GM12878 (cell line): ENCODE results near the gene ZNF792. TPM values are rescaled to one million over a fixed set of nuclear protein-coding genes. Genes with fewer than 3 reads are reported as not detected.

Experiments
- BCL11A ChIP-seq: IDR thresholded peaks from 2 replicates; pipeline ENCODE4 v1.6.1; 2011; ENCODE audit warnings: low read depth, low read length
- CEBPB ChIP-seq, 2 experiments: fragments of 150-350 bp in 1 of 2; IDR thresholded peaks; 2 replicates each; pipeline ENCODE4 v1.6.1; 2012 to 2014; ENCODE audit warnings: low read depth in 2 of 2, low read length in 2 of 2, borderline replicate concordance in 1 of 2, inconsistent platforms in 1 of 2
- CHD4 ChIP-seq: fragments of 200-600 bp; sonication (generic); IDR thresholded peaks from 2 replicates; pipeline ENCODE4 v1.6.1; 2016; ENCODE audit warnings: mild to moderate bottlenecking
- DPF2 ChIP-seq: fragments of 450-650 bp; IDR thresholded peaks from 2 replicates; pipeline ENCODE4 v1.6.1; 2017; ENCODE audit warnings: mild to moderate bottlenecking
- JUND ChIP-seq: IDR thresholded peaks from 2 replicates; pipeline ENCODE4 v1.6.1; 2012; ENCODE audit warnings: low read depth, mild to moderate bottlenecking, low read length, improper control_type of control experiment, moderate library complexity
- MEF2A ChIP-seq: IDR thresholded peaks from 2 replicates; pipeline ENCODE4 v1.6.1; 2011; ENCODE audit warnings: low read depth, mild to moderate bottlenecking, low read length, moderate library complexity; ENCODE audit not compliant: insufficient read depth
- MXI1 ChIP-seq: fragments of 150-350 bp; IDR thresholded peaks from 2 replicates; pipeline ENCODE4 v1.6.1; 2011; ENCODE audit warnings: low read depth, mild to moderate bottlenecking, inconsistent platforms, low read length, improper control_type of control experiment
- NFIC ChIP-seq: IDR thresholded peaks from 2 replicates; pipeline ENCODE4 v1.6.1; 2012; ENCODE audit warnings: low read depth, mild to moderate bottlenecking, inconsistent platforms, low read length, moderate library complexity
- NR2C1 ChIP-seq: fragments of 450-650 bp; IDR thresholded peaks from 2 replicates; pipeline ENCODE4 v1.6.1; 2017; ENCODE audit warnings: antibody characterized with exemption, mild to moderate bottlenecking, moderate library complexity
- PAX5 ChIP-seq: IDR thresholded peaks from 2 replicates; pipeline ENCODE4 v1.6.1; 2011; ENCODE audit warnings: low read depth, low read length, borderline replicate concordance
- POLR2AphosphoS2 ChIP-seq: IDR thresholded peaks from 2 replicates; pipeline ENCODE4 v1.6.1; 2011; ENCODE audit warnings: low read depth, mild to moderate bottlenecking, low read length, improper control_type of control experiment, moderate library complexity
- POU2F2 ChIP-seq: IDR thresholded peaks from 3 replicates; pipeline ENCODE4 v1.6.1; 2011; ENCODE audit warnings: low read depth, mild to moderate bottlenecking, low read length, borderline replicate concordance
- RAD51 ChIP-seq: fragments of 450-650 bp; IDR thresholded peaks from 2 replicates; pipeline ENCODE4 v1.6.1; 2016; ENCODE audit warnings: moderate library complexity, mild to moderate bottlenecking, inconsistent platforms
- RFX5 ChIP-seq: IDR thresholded peaks from 2 replicates; pipeline ENCODE4 v1.6.1; 2011; ENCODE audit warnings: low read depth, low read length, improper control_type of control experiment
- STAT3 ChIP-seq: IDR thresholded peaks from 2 replicates; pipeline ENCODE4 v1.6.1; 2011; ENCODE audit warnings: low read depth, low read length, improper control_type of control experiment
- SUPT20H ChIP-seq: IDR thresholded peaks from 2 replicates; pipeline ENCODE4 v1.6.1; 2011; ENCODE audit warnings: low read depth, mild to moderate bottlenecking, low read length, moderate library complexity, borderline replicate concordance; ENCODE audit not compliant: control insufficient read depth
- TBL1XR1 ChIP-seq: IDR thresholded peaks from 2 replicates; pipeline ENCODE4 v1.6.1; 2012; ENCODE audit warnings: low read depth, low read length, improper control_type of control experiment
- TCF7 ChIP-seq: IDR thresholded peaks from 2 replicates; pipeline ENCODE4 v1.6.1; 2014; ENCODE audit warnings: antibody characterized with exemption, borderline replicate concordance
- ZNF217 ChIP-seq: fragments of 450-650 bp; IDR thresholded peaks from 2 replicates; pipeline ENCODE4 v1.6.1; 2017; ENCODE audit warnings: antibody characterized with exemption, mild to moderate bottlenecking
- ZNF24 ChIP-seq: fragments of 450-650 bp; IDR thresholded peaks from 2 replicates; pipeline ENCODE4 v1.6.1; 2017; ENCODE audit warnings: antibody characterized with exemption, mild to moderate bottlenecking
- ZNF622 ChIP-seq: fragments of 450-650 bp; IDR thresholded peaks from 2 replicates; pipeline ENCODE4 v1.6.1; 2017; ENCODE audit warnings: mild to moderate bottlenecking, inconsistent platforms
- polyA plus RNA-seq, 11 experiments: library from polyadenylated mRNA; depleted of rRNA in 4 of 11; unstranded in 6 of 11; stranded (reverse) in 5 of 11; fragments of >200 nt; fragmentation: Nextera tagmentation in 4 of 11; fragmentation: Illumina TruSeq in 1 of 11; extraction: Ambion mirVana in 4 of 11; extraction: Trizol in 1 of 11; gene quantifications; 1 replicate in 1 of 11; 2 replicates in 10 of 11; pipeline versions ENCODE4 v1.2.1 to v1.2.3, GENCODE V29; 2011 to 2016; ENCODE audit warnings: inconsistent platforms in 2 of 11, missing spikeins in 2 of 11, low read depth in 1 of 11
- total RNA-seq, 4 experiments: library from RNA; depleted of rRNA in 3 of 4; stranded (reverse); fragments of >200 nt in 3 of 4; fragmentation: Illumina TruSeq in 1 of 4; extraction: Trizol in 1 of 4; gene quantifications; 2 replicates each; pipeline versions ENCODE4 v1.2.1 to v1.2.3, GENCODE V29; 2013 to 2021
- TF ChIP-seq, protein P1 (sequence below): fragments of 450-650 bp; IDR thresholded peaks from 2 replicates; pipeline ENCODE4 v1.6.1; 2018; ENCODE audit warnings: mild to moderate bottlenecking, low read depth, moderate library complexity; ENCODE audit not compliant: partially characterized antibody
- TF ChIP-seq, protein P2 (sequence below): fragments of 450-650 bp; IDR thresholded peaks from 2 replicates; pipeline ENCODE4 v1.6.1; 2016; ENCODE audit warnings: mild to moderate bottlenecking
- TF ChIP-seq, protein P3 (sequence below): IDR thresholded peaks from 2 replicates; pipeline ENCODE4 v1.6.1; 2011; ENCODE audit warnings: borderline replicate concordance, low read depth, mild to moderate bottlenecking, moderate library complexity, low read length; ENCODE audit not compliant: insufficient read depth, poor library complexity, severe bottlenecking
- TF ChIP-seq, protein P4 (sequence below): fragments of 450-650 bp; IDR thresholded peaks from 2 replicates; pipeline ENCODE4 v1.6.1; 2017; ENCODE audit warnings: mild to moderate bottlenecking

ZNF792 gene
- total and polyA plus RNA-seq, 10 of the 15 experiments (the other 5 are each of a cell fraction or from before 2014, with no cell fraction given): 0.53 to 4.8 (median 1.3) TPM

DNA sequence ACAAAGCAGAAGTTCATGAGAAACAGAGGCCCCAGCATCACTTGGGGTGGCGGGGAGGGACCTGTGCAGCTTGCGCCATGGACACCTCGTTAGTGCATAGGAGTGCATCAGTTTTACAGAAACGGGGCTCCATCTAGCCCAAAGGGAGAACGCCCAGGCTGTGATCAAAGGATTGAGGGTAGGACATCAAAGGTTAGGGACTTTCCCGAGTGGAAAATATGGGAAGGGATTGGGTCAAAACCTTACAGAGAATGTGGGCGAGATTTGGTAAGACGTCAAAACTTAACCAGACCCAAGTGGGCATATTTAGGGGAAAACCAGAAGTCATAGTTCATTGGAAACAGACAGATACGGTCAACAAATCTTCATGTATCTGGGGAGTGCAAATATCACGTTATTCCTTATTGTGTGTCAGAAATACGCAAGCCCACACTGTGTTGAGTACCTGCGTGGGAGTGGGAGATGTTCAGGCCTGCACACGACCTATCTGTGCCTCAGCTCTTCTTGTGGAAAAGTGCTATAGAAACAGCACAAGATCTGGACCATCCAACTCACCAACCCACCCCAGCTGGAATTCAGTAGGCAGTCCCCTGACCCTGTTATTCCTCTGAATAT, 26.7 kb upstream of the ZNF792 start (continued):
- TF ChIP-seq, protein P1, sequence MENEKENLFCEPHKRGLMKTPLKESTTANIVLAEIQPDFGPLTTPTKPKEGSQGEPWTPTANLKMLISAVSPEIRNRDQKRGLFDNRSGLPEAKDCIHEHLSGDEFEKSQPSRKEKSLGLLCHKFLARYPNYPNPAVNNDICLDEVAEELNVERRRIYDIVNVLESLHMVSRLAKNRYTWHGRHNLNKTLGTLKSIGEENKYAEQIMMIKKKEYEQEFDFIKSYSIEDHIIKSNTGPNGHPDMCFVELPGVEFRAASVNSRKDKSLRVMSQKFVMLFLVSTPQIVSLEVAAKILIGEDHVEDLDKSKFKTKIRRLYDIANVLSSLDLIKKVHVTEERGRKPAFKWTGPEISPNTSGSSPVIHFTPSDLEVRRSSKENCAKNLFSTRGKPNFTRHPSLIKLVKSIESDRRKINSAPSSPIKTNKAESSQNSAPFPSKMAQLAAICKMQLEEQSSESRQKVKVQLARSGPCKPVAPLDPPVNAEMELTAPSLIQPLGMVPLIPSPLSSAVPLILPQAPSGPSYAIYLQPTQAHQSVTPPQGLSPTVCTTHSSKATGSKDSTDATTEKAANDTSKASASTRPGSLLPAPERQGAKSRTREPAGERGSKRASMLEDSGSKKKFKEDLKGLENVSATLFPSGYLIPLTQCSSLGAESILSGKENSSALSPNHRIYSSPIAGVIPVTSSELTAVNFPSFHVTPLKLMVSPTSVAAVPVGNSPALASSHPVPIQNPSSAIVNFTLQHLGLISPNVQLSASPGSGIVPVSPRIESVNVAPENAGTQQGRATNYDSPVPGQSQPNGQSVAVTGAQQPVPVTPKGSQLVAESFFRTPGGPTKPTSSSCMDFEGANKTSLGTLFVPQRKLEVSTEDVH: no peak
- no peak for TF ChIP-seq CHD4
- no peak for TF ChIP-seq POLR2AphosphoS2
- TF ChIP-seq STAT3: 0 out of 2 replicates have a peak, but pooled peaks have one; percentile 70
- no peak for TF ChIP-seq MXI1
- TF ChIP-seq, protein P2, sequence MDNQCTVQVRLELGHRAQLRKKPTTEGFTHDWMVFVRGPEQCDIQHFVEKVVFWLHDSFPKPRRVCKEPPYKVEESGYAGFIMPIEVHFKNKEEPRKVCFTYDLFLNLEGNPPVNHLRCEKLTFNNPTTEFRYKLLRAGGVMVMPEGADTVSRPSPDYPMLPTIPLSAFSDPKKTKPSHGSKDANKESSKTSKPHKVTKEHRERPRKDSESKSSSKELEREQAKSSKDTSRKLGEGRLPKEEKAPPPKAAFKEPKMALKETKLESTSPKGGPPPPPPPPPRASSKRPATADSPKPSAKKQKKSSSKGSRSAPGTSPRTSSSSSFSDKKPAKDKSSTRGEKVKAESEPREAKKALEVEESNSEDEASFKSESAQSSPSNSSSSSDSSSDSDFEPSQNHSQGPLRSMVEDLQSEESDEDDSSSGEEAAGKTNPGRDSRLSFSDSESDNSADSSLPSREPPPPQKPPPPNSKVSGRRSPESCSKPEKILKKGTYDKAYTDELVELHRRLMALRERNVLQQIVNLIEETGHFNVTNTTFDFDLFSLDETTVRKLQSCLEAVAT: no peak
- TF ChIP-seq ZNF24: no peak
- TF ChIP-seq SUPT20H: no peak
- no peak for TF ChIP-seq ZNF622
- no peak for TF ChIP-seq RFX5
- TF ChIP-seq NR2C1: no peak
- TF ChIP-seq TCF7: peak; percentile 91
- no peak for TF ChIP-seq ZNF217
- no peak for TF ChIP-seq MEF2A
- TF ChIP-seq DPF2: peak; percentile 86
- peak; percentile 60; the same call in 1 of the 3 replicates for TF ChIP-seq POU2F2
- TF ChIP-seq TBL1XR1: no peak
- peak; percentile 83; the same call in 1 of the 2 replicates for TF ChIP-seq PAX5
- TF ChIP-seq CEBPB (IDR thresholded peaks at IDR 0.05; ENCODE audit: borderline replicate concordance in 1 of 2, low read depth in 2 of 2, low read length in 2 of 2): no peak
- no peak for TF ChIP-seq RAD51
- no peak for TF ChIP-seq JUND
- TF ChIP-seq NFIC: peak; percentile 73; the same call in 1 of the 2 replicates
- TF ChIP-seq, protein P3, sequence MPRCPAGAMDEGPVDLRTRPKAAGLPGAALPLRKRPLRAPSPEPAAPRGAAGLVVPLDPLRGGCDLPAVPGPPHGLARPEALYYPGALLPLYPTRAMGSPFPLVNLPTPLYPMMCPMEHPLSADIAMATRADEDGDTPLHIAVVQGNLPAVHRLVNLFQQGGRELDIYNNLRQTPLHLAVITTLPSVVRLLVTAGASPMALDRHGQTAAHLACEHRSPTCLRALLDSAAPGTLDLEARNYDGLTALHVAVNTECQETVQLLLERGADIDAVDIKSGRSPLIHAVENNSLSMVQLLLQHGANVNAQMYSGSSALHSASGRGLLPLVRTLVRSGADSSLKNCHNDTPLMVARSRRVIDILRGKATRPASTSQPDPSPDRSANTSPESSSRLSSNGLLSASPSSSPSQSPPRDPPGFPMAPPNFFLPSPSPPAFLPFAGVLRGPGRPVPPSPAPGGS: no peak
- TF ChIP-seq, protein P4, sequence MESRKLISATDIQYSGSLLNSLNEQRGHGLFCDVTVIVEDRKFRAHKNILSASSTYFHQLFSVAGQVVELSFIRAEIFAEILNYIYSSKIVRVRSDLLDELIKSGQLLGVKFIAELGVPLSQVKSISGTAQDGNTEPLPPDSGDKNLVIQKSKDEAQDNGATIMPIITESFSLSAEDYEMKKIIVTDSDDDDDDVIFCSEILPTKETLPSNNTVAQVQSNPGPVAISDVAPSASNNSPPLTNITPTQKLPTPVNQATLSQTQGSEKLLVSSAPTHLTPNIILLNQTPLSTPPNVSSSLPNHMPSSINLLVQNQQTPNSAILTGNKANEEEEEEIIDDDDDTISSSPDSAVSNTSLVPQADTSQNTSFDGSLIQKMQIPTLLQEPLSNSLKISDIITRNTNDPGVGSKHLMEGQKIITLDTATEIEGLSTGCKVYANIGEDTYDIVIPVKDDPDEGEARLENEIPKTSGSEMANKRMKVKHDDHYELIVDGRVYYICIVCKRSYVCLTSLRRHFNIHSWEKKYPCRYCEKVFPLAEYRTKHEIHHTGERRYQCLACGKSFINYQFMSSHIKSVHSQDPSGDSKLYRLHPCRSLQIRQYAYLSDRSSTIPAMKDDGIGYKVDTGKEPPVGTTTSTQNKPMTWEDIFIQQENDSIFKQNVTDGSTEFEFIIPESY: no peak
- peak; percentile 46; the same call in 1 of the 2 replicates for TF ChIP-seq BCL11A
